Measurements from ENCODE around the gene SENP2. TPM values are rescaled to one million over a fixed set of nuclear protein-coding genes. Genes with fewer than 3 reads are reported as not detected.
A peak's percentile ranks its signal among the peaks of the same experiment; 100 is the strongest.

Gene SENP2
- total and polyA plus RNA-seq, 9 of the 15 experiments (the other 6 are each of a cell fraction or from before 2014, with no cell fraction given), result 11.8 to 67.1 (median 41.1) TPM

GRCh38 chr3:185555101-185555501 lies 31.0 kb upstream of the SENP2 start (continued):
- TF ChIP-seq HINFP (tag; conservative IDR thresholded peaks at IDR 0.05; ENCODE audit: low read depth) (no peak), ZFP1 (CRISPR knock-in tag; IDR thresholded peaks at IDR 0.05) (no peak), TRIM24 (IDR thresholded peaks at IDR 0.05) (peak; percentile 80 to 83; a peak in 3 of 4 replicates), CHD4 (IDR thresholded peaks at IDR 0.05; ENCODE audit: insufficient read depth, insufficient replicate concordance, low read depth, low read length, poor library complexity, severe bottlenecking) (no peak), FOS (IDR thresholded peaks at IDR 0.05; ENCODE audit: extremely low read depth, insufficient read length) (peak; percentile 12), NCOR1 (IDR thresholded peaks at IDR 0.05) (peak; percentile 86), ZKSCAN8 (CRISPR knock-in tag; IDR thresholded peaks at IDR 0.05) (no peak), TCF3 (CRISPR knock-in tag; IDR thresholded peaks at IDR 0.05) (peak; percentile 92), RFX1 (IDR thresholded peaks at IDR 0.05) (no peak), ZNF561 (CRISPR knock-in tag; conservative IDR thresholded peaks at IDR 0.05) (no peak), RFX7 (CRISPR knock-in tag; IDR thresholded peaks at IDR 0.05) (no peak), ATF6 (CRISPR knock-in tag; IDR thresholded peaks at IDR 0.05) (no peak), KDM1A (IDR thresholded peaks at IDR 0.05) (peak; percentile 97 to 98), VEZF1 (CRISPR knock-in tag; IDR thresholded peaks at IDR 0.05) (no peak), NFXL1 (CRISPR knock-in tag; IDR thresholded peaks at IDR 0.05) (no peak), TEAD4 (IDR thresholded peaks at IDR 0.05; ENCODE audit: low read length) (peak; percentile 91), TEAD4 (CRISPR knock-in tag; IDR thresholded peaks at IDR 0.05; ENCODE audit: borderline replicate concordance) (no peak), NR1H2 (CRISPR knock-in tag; IDR thresholded peaks at IDR 0.05) (no peak), EHMT2 (IDR thresholded peaks at IDR 0.05) (no peak), FOXJ3 (CRISPR knock-in tag; IDR thresholded peaks at IDR 0.05) (no peak), KLF16 (IDR thresholded peaks at IDR 0.05) (peak; percentile 68; the same call in 1 of the 2 replicates), NFRKB (IDR thresholded peaks at IDR 0.05; ENCODE audit: low read depth) (no peak), FOXA3 (CRISPR knock-in tag; conservative IDR thresholded peaks at IDR 0.05 in 1 of 2, IDR thresholded peaks at IDR 0.05 in 1 of 2) (0 out of 4 replicates have a peak, but pooled peaks of 1 of the 2 experiments have one; percentile 23), FOXM1 (IDR thresholded peaks at IDR 0.05; ENCODE audit: low read depth) (peak; percentile 66; the same call in 1 of the 2 replicates), FOXM1 (CRISPR knock-in tag; IDR thresholded peaks at IDR 0.05; ENCODE audit: low read depth) (no peak), PHB2 (IDR thresholded peaks at IDR 0.05; ENCODE audit: low read depth) (peak; percentile 74), HDAC3 (IDR thresholded peaks at IDR 0.05; ENCODE audit: borderline replicate concordance, partially characterized antibody) (peak; percentile 70), CREBBP (IDR thresholded peaks at IDR 0.05; ENCODE audit: low read depth, low read length) (no peak), BDP1 (IDR thresholded peaks at IDR 0.05; ENCODE audit: insufficient read depth, insufficient read length) (no peak)
